Measurements from ENCODE around the gene BNIP3.
A peak's percentile ranks its signal among the peaks of the same experiment; 100 is the strongest.

Gene BNIP3

GRCh38 chr10:131981429-131982184 lies at the start of gene BNIP3:
Gene BNIP3, minus strand, starts transcription at chr10:131981923. Its CDS starts 117 bp downstream, at chr10:131981806.
- peak; percentile 91 for DNase-seq (ENCODE audit: low read depth)

GRCh38 chr10:132030898-132031463 lies 49.3 kb upstream of the BNIP3 start:
- DNase-seq (ENCODE audit: low read depth), result no peak

- no peak for DNase-seq (ENCODE audit: low read depth)
These were observed 47.0 kb upstream of the BNIP3 start for GRCh38 chr10:132028706-132029105.

GRCh38 chr10:132027423-132027983 lies 45.8 kb upstream of the BNIP3 start:
- no peak for DNase-seq (ENCODE audit: low read depth)

GRCh38 chr10:132023092-132023811 lies 41.5 kb upstream of the BNIP3 start:
- peak; percentile 58 for DNase-seq (ENCODE audit: low read depth)

GRCh38 chr10:132022241-132022640 lies 40.5 kb upstream of the BNIP3 start:
- no peak for DNase-seq (ENCODE audit: low read depth)

- no peak for DNase-seq (ENCODE audit: low read depth)
These were observed 39.9 kb upstream of the BNIP3 start for GRCh38 chr10:132021504-132022143.

GRCh38 chr10:132021046-132021445 lies 39.3 kb upstream of the BNIP3 start:
- no peak for DNase-seq (ENCODE audit: low read depth)

GRCh38 chr10:132020456-132020855 lies 38.7 kb upstream of the BNIP3 start:
- DNase-seq (ENCODE audit: low read depth), result no peak

GRCh38 chr10:132019366-132019765 lies 37.6 kb upstream of the BNIP3 start:
- no peak for DNase-seq (ENCODE audit: low read depth)

GRCh38 chr10:132018446-132018845 lies 36.7 kb upstream of the BNIP3 start:
- no peak for DNase-seq (ENCODE audit: low read depth)

- no peak for DNase-seq (ENCODE audit: low read depth)
These were observed 34.8 kb upstream of the BNIP3 start for GRCh38 chr10:132016514-132016913.

- DNase-seq (ENCODE audit: low read depth), result no peak
These were observed 29.7 kb upstream of the BNIP3 start for GRCh38 chr10:132011445-132011844.

- DNase-seq (ENCODE audit: low read depth), result no peak
These were observed 29.3 kb upstream of the BNIP3 start for GRCh38 chr10:132011024-132011423.

- no peak for DNase-seq (ENCODE audit: low read depth)
These were observed 28.8 kb upstream of the BNIP3 start for GRCh38 chr10:132010483-132010882.

GRCh38 chr10:132009575-132009974 lies 27.9 kb upstream of the BNIP3 start:
- no peak for DNase-seq (ENCODE audit: low read depth)

- DNase-seq (ENCODE audit: low read depth), result no peak
These were observed 26.0 kb upstream of the BNIP3 start for GRCh38 chr10:132007681-132008080.

GRCh38 chr10:132006966-132007365 lies 25.2 kb upstream of the BNIP3 start:
- DNase-seq (ENCODE audit: low read depth), result no peak

- no peak for DNase-seq (ENCODE audit: low read depth)
These were observed 23.4 kb upstream of the BNIP3 start for GRCh38 chr10:132005147-132005546.

- no peak for DNase-seq (ENCODE audit: low read depth)
These were observed 22.3 kb upstream of the BNIP3 start for GRCh38 chr10:132004052-132004451.

GRCh38 chr10:132003282-132003924 lies 21.7 kb upstream of the BNIP3 start:
- no peak for DNase-seq (ENCODE audit: low read depth)

GRCh38 chr10:132002004-132002403 lies 20.3 kb upstream of the BNIP3 start:
- no peak for DNase-seq (ENCODE audit: low read depth)
